NCI-H2107 (cell line): ENCODE data around the gene R3HDM2.

ENCODE experiments used
- DNase-seq: peaks from one replicate; lab custom pipeline; 2025; lab: John Stamatoyannopoulos, UW

The R3HDM2 gene

GRCh38 chr12:57240066-57240921, 190.5 kb downstream of the R3HDM2 start:
- DNase-seq: peak; percentile 73

DNA sequence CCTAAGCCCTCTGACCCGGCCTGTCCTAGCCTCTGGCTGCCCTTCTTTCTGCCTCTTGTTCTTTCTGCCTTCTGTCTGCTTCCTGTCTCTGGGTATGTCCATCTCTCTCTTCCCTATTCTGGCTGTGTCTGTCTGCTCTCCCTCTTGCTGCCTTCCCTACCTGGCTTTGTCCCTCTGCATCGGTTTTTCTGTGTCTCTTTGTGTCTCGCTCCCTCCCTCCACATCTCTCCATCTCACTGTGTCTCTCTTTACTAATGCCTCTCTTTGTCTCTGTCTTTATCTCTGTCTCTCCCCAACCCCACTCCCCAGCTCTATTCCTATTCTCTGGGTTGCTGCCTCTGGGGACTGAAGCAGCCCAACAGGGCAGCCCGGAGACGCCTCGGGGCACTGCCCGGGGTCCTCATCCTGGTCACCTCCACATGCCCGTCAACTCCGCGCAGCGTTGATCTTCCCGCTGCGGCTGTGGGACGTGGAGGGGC, 191.2 kb downstream of the R3HDM2 start:
- no peak for DNase-seq

- DNase-seq: peak; percentile 80
Observed at GRCh38 chr12:57238854-57239554, 191.8 kb downstream of the R3HDM2 start.

DNA sequence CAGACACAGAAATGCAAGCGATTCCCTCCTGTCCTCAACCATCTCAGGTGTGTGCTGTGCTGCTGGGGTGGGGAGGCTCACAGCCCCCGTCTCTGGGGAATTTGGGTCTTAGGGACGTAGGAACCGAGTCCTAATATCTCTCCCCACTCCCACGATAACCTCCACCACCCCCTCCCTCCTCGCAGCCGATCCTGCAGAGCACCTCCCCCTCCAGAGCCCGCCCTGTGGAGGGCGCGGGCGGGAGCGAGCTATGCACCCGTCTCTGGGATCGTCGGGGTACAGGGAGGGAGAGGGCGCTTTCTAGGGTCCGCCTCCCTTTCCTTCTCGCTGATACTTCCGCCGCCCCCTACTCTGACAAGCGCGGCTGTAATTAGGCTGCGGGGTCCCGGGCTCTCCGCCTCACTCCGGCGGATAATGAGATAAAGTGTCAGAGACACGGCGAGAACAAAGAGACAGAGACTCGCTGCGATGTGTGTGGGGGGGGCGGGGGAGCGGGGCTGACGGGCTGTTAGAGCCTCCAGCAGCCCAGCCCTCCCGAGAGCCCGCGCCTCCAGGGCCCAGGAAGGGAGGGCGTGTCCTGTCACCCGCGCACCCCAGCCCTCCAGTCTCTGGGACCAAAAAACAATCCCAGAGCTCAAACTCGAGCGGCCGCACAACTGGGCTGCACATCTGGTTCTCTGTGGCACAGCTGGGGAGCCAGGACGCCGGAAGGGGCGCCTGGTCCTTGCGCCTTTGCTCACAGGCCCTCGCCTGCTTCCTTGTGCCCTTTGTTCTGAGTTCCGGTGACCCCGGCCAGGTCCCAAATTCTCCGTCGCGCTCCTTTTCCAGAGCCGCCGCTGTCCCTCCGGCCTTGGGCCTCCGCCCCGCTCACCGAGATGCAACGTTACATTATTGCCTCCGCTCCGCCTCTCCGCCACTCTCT, 192.7 kb downstream of the R3HDM2 start:
- DNase-seq: peak; percentile 41

- DNase-seq: peak; percentile 55
Observed at GRCh38 chr12:57237596-57237931, 193.3 kb downstream of the R3HDM2 start.

GRCh38 chr12:57236925-57237595, 193.8 kb downstream of the R3HDM2 start:
- no peak for DNase-seq

DNA sequence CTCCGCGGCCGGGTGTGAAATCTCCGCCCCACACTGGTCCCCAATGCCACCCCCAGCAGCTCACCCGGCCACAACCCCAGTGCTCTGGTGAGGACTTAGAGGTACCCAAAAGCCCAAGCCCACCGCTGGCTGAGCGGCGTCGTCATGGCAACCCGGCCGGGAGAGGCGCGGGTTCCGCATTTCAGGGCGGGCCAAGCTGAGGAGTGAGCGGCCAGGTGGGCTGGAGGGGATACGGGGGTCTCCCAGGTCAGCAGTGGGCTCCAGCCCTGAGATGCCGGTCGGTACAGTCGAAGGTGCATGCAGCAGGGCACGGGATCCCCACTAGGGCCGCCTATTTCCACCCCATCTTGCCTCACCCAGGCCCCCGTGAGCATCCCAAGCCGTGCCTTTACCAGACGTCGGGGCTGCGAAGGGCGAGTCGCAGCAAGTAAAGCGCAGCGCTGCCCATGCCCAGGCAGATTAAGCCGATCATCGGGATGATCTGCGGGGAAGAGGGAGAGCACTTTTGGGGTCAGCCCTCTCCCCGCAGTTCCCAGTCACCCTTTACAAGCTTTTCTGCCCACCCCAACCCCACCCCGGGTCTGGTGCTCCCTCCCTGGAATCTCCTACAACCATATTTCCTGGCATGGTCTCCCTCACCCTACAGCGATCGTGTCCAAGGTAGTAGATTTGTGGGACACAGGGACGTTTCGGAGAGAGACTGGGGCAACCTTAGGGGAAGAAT, 194.5 kb downstream of the R3HDM2 start:
- DNase-seq: no peak

DNA sequence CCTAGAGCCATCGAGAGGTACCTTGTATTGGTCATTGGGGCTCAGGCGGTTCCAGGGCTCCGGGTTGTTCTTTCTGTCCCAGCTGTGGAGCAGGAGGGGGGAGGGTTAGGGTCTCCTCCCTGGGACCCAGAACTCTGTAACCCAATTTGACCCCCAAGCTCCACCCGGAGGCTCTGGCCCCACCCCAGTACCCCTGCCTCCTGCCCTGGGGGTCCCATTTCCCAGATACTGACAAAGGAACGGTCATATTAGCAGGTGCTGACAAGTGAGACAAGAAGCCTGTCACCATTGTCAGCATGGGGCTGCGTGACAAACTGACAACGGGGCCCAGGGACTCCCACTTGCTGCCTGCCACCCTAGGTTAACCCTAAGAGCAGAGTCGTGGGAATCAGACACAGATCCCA, 195.1 kb downstream of the R3HDM2 start:
- no peak for DNase-seq

DNA sequence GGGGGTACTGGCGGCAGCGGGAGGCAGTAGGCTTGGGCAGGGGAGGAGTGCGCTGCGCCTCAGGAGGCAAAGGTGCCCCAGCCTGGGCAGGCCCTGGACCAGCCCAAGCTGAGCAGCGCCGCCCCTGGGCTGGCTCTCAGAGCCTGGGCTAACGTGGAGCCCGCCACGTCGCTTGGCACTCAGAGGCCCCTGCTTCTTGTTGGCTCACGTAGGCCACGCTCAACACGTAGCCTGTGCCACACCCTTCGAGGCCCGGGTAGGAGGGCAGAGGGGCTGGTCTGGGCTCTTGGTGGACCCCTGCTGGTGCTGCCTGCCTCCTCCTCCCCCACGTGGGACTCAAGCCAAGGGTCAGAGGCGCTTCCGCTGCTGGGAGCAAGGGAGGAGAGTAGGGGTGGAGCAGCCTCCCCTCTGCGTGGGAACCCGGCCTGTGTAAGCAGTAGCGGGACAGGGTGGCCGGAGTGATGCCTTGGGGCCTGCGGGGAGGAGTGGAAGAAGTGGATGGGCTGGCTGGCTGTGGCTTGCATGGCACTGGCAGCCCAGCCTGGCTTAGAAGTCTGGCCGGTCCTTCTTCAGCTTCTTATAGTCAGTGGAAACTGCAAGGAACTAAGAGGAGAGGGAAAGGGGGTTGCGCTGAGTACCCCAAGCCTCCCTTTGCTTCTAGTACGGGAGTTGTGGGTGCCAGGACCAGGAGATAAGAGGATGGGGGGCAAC, 195.7 kb downstream of the R3HDM2 start:
- DNase-seq: peak; percentile 58

DNA sequence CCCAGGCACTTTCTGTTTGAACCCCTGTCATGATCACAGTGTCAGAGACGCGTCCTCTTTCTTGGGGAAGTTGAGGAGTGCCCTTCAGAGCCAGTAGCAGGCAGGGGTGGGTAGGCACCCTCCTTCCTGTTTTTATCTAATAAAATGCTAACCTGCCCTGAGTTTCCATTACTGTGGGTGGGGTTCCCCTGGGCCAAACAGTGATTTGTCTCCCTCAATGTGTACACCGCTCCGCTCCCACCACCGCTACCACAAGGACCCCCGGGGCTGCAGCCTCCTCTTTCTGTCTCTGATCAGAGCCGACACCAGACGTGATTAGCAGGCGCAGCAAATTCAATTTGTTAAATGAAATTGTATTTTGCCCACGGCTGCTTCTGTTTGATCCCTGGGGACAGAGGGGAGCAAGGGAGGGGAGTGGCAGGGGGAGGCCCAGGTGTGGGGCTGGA, 196.2 kb downstream of the R3HDM2 start:
- no peak for DNase-seq

- DNase-seq: no peak
Observed at GRCh38 chr12:57234233-57234570, 196.6 kb downstream of the R3HDM2 start.

DNA sequence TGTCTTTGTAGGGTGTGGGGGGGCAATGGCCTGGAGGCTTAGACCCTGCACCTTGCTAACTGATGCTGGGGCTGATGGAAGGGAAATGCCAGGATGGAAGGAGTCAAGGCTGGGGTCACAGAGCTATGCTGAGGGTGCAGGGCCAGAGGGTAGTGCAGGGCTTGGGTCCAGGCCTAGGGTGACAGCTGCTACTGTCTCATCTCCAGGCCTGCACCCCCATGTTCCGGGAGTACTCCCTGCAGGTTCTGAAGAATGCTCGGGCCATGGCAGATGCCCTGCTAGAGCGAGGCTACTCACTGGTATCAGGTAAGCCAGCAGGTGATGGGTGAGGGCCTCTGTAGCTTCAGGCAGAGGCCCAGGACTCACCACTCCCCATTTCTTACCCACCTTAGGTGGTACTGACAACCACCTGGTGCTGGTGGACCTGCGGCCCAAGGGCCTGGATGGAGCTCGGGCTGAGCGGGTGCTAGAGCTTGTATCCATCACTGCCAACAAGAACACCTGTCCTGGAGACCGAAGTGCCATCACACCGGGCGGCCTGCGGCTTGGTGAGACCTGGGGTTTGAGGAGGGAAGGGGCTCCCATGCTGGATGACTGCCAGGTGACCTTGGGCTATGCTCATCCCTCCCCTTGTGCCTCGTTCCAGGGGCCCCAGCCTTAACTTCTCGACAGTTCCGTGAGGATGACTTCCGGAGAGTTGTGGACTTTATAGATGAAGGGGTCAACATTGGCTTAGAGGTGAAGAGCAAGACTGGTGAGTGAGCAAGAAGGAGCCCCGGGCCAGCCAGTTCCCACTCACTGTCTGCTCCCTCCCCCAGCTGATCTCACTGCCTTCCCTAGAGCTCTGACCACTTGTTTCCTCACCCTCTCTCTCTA, 197.2 kb downstream of the R3HDM2 start:
- DNase-seq: no peak

DNA sequence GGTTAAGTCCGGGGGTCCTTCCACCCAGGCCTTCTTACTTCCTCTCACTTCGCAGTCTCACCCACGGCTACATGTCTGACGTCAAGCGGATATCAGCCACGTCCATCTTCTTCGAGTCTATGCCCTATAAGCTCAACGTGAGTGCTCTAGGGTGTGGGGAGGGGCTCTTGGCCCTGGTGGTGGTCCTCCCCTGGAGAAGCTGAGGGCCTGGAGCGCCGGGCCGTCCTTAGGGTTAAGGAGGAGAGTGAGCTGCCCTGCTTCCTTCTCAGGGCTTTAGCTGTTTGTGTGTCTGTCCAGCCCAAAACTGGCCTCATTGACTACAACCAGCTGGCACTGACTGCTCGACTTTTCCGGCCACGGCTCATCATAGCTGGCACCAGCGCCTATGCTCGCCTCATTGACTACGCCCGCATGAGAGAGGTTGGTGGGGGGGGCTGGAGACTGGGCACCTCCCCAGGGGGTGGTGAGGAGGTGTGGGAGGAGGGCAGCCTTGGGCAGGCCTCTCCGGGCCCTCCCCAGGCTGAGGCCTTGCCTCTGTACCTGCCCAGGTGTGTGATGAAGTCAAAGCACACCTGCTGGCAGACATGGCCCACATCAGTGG, 198.6 kb downstream of the R3HDM2 start:
- DNase-seq: no peak

GRCh38 chr12:57231276-57232021, 199.4 kb downstream of the R3HDM2 start:
- no peak for DNase-seq

DNA sequence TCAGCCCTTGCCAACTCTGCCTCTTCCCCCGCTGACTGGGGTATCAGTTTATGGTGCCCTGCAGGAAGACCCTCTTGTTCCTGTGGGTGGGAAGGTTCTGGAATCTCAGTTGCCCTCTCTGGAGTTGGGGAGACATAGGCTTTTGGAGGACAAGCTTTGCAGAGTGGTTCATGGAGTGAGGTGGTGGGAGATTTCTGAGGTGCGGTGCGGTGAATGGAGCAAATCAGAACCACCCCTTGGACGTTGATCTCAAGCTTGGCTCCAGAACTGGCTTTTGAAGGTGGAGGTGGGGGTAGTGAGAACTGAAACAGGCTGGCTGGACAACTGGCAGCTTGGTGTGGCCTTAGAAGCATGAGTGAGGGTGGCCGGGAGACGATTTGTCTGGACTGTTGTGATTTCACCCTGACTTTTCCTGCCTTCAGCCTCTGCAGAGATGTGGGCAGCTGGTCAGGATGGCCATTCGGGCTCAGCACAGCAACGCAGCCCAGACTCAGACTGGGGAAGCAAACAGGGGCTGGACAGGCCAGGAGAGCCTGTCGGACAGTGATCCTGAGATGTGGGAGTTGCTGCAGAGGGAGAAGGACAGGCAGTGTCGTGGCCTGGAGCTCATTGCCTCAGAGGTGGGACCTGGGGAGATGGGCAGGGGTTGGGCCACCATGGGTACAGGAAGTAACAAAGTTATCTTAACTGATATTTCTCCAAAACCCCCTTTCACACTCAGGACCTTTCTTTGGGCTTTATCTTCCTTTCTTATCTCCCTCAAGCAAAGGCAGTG, 200.3 kb downstream of the R3HDM2 start:
- DNase-seq: no peak

GRCh38 chr12:57229634-57230380, 201.0 kb downstream of the R3HDM2 start, which contains the start of gene SHMT2:
TSS of gene SHMT2 (plus strand) at chr12:57229711. CDS start at chr12:57229779, 68 bp downstream.
- peak; percentile 94 for DNase-seq
